Measurements from ENCODE around the gene TMEM132D.

The TMEM132D gene

DNA sequence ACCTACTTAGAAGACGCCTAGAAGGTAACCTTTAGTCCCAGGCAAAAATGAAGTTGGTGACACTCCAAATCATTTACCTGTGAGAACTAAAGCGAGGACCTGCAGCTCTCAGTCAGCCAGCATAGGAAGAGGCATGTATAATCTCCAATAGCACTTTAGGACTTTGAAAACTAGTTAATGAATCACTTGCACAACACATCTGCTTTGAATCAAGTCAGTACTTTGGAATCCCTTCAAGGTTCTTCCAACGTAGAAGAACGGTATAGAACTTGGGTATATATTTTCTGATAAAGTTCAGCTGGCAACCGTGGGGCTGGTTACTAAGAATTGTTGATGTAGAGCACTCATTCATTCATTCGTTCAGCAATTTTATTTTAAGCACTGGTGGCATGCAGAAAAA, 251.9 kb downstream of the TMEM132D start:
- no peak for DNase-seq

DNA sequence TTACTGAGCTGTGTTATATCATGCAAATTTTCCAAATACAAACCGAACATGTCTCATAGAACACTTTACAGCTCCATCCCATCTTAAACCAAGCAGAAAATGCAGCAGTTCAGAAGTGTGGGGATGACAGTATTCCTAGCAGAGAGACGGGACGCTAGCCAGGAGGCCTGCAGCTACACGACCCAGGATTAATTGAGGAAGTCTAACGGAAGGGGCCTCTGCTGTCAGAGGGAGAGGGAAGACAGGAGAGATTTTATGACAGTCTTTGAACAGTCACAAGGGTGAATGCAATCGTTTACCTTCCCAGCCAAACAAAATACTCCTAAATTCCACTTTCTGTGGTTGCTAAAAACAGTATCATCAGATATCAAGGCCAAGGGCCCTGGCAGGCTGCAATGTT, 261.9 kb downstream of the TMEM132D start:
- no peak for DNase-seq

DNA sequence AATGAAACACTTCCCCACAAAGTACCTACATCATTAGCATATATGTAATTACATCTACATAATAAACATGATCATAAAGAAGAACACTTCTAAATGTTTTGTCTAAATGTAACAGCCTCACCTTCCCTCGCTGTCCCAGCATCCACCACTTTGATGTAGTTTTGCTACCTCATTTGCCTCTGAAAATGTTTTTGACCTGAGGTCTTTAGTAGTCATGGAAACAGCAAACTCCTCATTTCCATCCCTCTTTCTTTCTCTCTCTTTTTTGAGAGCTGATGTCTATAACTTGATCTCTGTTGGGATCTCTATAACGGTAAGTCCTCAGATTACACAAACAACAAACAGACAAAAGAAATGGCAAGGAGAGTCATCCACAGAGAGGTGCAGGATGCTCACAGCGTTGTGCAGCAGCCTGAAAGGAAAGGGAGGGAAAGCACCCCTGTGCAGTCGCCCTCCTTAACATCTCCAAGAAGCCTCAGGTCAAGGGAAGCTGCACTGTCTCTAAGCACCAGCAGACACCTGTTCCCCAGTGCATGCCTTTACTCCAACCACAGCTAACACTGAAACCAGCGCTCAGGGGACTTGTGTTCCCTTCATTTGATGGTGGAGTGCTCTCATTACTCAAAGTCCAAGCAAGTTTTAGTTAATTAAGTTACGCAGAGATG, 268.7 kb downstream of the TMEM132D start:
- DNase-seq = no peak

DNA sequence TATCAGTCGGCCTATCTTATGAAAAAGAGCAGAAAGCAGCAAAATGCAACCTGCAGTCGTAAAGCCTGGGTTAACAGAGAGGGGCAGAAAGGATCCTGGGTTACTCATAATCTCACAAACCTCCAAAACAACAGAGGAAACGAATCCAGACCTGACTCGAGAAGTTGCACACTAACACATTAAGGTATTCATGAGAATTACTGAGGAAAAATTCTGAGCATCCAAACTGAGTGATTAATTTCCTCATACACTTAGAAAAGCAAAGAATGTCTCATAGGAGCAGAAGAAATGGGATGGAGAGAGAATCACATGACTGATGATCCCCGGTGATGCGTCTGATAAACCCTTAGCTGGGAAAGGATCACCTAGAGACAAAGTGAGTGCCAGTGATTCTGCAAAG, 272.5 kb downstream of the TMEM132D start:
- no peak for DNase-seq

DNA sequence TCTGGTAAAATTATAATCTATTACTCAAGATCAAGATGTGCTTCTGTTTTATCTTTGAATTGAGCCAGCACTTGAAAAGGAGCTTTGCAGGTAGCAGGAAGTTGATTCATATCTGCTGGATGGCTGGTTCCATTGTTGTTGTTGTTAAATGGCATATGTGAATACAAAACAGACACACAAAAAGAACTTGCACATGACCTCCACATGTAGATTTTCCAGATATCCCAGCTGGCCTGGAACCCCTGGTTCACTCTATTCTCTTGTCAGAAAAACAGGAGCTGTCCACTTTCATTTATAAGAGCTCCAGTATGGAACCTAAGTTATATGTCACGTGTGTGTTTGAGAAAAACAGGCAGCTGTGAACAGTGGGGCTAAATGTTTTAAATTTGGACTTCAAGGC, 273.9 kb downstream of the TMEM132D start:
- DNase-seq = no peak

DNA sequence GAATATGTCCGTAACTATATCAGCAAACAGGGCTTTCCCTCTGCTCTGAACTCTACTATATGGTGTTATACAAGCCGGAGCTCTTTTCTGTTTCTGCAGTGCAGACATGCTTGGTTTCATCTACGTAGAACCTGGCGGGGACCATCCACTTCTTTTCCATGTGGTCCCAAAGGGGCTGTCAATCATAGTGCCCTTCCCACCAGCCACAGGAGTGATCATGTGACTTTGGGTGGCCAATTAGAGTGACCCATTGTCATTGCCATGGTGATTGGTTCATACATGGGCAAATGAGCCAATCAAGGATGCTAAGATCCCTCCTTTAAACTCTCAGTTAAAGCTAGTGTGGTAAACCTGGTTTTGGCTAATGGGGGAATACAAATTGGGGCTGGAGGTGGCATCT, 281.3 kb downstream of the TMEM132D start:
- no peak for DNase-seq

DNA sequence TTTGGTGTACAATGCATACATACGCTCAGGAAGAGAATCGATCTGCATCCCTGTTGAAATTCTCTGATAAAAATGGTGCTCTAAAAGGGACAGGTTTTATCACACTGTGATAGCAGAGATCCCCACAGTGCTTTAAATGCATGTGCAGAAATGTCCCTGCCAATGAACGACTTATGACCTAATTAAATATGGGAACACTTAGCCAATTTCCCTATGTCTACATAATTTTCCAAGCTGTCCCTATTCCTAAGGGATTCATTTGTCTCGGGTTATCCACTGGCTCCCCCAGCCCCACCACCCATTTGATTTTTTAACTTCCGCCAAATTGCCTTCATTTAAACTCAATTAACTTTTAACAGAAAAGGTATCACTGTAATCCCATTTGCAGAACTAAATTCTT, 284.6 kb downstream of the TMEM132D start:
- DNase-seq = no peak

DNA sequence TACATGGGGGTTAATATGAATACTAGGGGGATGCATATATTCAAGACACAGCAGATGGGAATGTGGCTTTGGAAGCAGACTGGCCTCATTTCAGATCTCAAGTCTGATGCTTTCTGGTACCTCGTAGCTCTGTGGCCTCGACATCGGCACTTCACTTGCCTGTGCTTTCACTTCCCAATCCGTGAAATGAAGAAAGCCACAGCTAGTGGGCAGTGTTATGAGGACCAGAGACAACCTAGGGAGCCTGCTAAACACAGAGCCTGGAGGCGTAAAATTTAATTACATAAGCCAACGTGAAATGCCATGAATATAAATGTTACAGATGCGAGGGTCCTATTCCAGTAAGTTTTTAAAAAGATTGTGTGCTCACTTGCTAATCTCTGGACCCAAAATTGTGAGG, 286.0 kb downstream of the TMEM132D start:
- DNase-seq = no peak

DNA sequence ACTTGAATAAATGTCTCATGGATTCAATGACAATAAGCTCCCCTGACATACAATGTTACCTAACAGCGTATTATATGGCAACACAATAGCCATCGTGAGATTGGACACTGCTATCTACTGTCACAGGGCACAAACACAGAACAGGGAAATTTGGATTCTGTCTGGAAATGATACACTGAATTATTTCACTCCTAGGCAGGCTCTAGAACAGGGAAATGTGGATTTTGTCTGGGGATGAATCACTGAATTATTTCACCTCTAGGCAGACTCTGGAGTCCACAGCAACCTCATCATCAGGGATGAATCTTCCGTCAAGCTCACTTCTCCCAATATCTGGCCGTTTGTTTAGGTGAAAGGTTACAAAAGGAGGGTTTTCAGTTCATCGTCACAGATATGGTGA, 288.8 kb downstream of the TMEM132D start:
- DNase-seq = no peak

DNA sequence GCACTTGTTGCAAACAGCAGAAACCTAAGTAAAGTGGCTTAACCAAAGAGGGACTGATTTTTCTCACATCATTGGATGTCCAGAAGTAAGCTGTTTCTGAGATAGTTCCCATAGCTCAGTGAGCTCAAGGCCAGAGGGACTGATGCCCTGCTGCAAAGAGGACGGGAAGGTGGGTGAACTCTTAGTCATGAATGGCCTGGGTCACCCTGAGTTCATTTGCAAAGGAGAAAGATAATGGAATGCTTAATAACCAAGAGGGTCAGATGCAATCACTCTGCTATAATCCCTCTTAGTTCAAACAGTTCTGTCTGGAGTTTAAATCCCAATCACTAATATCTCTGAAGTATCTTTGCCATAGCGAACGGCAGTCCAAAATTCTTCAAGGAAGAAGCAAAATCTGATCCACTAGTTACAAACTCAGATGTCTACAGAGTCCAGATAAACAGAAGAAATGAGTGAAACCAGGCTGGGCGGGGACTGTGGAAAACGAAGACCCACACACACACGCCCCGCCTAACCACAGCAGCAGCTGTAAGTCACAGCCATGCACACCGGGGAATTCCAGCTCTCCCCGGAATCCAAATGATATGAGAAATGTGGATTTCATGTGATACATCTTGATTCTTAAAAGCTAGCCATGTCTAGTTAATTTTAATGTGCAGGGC, 289.5 kb downstream of the TMEM132D start:
- no peak for DNase-seq

DNA sequence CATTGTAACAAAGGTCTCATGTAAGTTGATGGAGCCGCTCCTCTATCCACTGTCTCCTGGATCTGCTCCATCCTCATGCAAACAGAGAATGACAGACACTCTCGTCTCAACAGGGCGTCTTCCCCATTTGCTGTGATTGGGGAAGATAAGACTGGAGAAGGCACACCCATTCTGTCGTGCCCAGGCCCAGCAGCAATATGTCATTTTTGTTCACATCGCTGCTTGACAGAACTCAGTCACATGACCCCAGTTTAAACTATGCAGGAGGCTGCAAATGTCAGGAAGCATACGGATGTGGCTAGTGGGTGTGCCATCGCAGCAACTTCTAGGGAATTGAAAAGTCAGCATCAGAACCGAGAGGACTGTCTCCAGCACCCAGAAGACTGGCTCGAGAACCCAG, 290.5 kb downstream of the TMEM132D start:
- DNase-seq = peak; percentile 23

DNA sequence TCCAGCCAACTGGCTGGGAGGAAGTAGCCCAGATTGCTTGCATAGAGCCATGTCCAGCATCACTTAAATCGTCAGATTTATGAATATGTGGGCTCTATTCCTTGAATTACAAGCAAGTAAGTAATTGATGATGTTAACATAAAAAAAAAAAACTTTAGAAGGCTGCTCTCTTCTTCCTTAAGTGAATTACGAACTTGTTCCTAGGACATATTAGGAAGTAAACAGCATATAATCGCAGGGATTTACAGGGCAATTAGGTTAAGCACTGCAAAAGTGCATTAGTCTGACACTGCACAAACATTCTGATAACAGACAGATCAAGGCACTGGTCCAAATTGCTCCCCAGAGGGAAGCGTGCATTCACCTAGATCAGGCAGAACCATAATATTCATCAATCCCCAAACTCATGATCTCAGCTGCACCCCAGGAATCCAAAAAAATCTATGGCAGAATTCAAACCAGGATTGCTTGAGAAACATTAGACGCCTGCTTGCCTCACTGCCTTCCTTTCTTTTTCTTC, 293.2 kb downstream of the TMEM132D start:
- no peak for DNase-seq

DNA sequence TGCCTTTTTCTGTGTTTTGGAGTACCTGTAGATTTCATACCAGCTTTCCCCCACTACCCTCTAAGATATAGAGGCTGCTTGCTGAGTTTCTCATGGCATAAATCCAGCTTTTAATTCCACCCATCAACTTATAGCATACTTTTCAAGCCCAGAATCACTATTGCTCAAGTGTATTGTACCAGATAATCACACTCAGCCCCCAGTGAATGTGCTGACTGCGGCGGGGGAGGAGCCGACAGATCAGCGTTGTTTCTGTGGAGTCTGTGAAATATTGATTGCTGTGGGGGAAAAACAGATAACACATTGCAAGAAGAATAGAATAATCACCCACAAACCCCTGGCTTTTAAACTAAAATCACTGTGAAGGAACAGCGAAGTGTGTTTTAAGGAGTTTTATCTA, 296.1 kb downstream of the TMEM132D start:
- DNase-seq = no peak

DNA sequence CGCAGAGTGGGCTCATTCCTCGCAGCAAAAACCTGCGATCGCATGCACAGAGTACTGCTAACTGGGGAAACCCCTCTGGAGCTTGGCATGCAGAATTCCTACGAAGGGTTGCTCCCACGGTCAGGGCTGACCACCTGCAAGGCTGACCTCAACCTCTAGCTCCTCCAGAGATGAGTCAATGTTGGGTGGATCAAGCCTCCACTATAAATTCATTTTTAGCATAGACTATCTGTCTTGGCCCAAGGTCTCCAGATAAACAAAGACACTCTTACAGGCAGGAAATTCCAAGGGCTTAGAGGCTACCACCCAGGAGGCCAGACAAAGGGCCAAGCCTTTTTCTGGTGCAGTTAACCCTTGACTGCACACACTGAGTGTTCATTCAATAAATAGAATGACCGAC, 296.5 kb downstream of the TMEM132D start:
- no peak for DNase-seq

DNA sequence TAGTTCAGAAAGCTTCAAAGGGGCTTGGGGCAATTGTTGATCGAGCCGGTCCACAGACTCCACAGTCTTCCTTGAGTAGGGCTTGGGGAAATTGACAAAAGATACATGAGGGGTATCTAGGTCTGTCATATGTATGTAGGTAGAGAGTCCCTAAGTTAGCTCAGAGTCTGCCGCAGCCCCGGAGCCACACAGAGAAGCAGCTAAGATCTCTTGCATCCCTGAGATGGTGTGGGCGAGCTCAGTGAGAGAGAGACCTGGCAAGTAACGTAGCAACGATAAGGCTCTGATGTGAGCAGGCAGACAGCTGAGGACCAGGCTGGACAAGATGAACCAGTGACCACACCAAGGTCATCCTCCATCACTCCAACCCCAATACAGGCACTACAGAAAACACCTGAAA, 297.6 kb downstream of the TMEM132D start:
- no peak for DNase-seq

DNA sequence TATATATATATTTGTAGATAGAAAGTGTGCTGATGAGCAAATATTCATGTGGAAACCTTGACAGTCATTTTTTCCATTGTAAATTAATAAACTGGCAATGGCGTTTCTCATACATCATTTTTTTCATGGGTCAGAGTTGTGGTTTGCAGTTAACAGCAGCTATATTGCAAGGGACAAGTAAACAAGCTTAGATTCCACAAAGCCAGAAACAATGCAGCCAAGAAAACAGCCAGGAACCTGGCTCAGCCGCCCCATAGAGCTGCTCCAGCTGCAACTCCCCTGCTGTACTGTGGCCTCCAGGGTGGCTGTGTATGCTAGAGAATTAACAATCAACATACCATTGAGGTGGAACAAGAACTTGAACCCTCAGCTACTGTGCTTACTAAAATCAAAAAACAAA, 298.2 kb downstream of the TMEM132D start:
- DNase-seq = no peak

DNA sequence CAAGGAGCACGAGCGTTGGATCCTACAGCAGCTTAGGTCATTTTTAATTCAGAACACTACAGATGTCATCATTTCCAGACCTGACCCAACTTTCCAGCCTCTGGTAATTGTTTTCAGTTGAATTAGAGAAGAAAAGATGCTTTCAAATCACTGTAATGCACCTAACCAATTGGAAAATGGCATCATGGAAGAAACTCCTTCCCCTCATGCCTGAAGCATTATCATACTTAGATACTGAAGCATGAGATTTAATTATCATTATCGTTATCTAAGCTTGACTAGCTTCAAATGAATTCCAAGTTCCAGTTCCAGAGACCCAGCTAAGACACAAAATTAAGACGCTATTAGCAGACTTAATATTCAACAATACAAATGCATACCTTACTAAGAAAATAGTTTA, 299.3 kb downstream of the TMEM132D start:
- no peak for DNase-seq

DNA sequence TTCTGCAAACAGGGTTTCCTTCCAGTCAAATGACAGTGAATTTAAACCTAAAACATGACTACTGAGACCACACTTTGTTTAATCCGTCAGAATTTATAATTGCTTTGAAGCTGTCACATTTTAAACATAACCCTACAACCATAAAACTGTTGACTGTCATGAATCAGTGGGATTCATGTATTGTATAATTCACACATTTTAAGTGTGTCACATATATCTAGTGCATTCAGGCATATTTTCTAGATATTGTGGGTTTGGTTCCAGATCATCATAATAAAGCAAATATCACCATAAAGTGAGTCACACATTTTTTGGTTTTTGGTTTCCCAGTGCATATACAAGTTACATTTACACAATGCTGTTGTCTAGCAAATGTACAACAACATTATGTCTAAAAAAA, 304.4 kb downstream of the TMEM132D start:
- no peak for DNase-seq

DNA sequence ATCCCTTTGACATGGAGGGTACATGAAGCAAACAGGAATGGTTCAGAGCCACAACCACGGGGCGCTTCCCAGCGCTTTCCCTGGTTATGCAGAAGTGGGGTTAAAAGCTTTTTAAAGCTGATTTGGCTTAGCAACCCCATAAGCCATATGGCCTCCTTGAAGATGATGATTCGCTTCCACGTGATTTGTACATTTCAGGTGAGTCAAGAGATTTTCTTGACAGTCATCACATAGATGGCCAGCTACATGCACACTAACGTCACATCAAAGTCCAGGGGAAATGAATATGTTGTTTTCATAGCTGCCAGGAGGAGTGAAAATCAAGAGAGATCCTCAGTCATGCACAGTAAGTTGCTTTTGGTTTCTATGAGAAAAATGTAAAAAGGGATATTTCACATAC, 309.7 kb downstream of the TMEM132D start:
- DNase-seq = no peak

DNA sequence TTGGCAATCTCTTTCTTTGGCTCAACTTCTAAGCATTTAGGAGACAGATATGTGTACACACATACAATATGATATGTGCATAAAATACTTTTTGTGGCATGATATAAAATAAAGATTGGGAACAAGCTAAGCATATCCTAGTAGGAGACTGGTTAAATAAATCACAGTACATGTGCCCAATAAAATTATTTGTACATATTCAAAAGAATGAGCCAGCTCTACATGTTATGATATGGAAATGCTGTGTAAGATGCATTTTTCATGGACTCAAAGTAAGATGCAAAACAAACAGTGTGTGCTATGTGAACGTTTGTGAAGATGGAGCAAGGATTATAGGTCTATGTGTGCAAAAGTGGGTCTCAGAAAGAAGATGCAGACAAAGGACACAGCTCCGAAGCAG, 311.4 kb downstream of the TMEM132D start:
- DNase-seq = no peak

DNA sequence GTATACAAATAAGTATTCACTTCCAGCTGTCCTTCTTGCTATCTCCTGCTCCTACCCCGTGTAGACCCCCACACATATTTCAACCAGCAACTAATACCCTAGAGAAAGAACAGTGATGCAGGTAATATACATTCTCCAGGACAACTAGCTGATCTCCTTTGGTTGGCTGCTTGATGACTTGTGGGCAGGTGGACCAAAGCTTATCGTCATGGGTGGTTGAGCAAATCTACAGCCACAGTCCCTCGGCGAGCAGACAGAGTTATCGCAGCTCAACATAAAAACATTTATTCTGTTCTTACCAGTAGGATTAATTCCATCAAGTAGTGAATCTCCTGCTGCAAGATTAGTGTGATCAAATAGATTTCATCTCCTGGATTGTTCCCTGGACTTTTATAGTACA, 314.3 kb downstream of the TMEM132D start:
- no peak for DNase-seq

DNA sequence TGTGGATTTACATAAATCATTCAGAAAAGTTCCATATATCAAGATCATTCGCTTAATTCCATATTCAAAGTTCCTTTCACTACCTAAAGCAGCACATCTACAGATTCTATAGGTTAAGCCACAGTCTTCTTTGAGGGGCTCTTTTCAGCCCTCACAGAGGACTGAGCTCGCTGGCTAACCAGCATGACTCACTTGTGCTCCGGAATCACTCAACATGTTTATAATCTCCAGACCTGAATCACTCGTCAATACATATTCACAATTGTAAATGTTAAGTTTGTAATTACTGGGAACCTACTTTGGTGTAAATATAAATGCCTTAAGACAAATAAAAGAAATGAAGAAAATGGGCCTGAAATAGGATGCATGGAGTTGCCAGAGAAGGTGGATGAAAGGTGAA, 315.7 kb downstream of the TMEM132D start:
- DNase-seq = no peak

DNA sequence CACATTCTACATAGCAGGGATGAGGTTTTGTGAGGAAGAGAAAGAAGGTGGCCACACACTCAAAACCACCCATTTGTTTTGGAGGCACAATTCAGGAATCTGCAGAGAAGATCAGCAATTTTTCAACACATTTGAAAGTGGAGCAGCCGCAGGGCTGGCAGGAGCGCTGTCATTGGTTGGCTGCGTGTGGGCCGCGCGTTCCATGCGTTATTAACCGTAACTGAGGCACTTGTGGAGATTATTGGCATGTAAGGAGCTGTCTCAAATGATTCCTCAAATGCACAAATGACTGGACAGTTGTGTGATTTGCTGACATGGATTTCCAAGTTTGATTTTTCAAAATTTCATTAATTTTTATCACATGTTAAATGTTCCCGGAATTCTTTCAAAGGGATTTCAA, 318.5 kb downstream of the TMEM132D start:
- DNase-seq = no peak

DNA sequence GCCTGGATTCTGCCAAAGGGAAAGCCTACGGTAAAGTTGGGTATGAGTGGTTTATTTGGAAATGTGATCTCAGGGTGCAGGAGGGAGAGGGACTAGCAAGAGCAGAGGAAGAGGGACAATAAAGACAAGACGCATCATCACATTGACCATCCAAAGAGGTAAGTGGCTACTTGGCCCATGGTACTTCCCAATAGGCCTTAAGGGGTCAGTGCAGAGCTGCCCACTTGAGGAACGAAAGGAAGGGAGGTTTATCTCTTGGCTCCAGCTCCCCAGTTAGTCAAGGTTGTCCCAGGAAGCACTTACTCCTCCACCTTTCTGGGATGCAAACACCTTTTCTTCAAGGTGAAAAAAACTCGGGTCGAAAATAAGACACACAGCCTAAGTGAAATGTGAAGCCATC, 323.9 kb downstream of the TMEM132D start:
- DNase-seq = no peak

DNA sequence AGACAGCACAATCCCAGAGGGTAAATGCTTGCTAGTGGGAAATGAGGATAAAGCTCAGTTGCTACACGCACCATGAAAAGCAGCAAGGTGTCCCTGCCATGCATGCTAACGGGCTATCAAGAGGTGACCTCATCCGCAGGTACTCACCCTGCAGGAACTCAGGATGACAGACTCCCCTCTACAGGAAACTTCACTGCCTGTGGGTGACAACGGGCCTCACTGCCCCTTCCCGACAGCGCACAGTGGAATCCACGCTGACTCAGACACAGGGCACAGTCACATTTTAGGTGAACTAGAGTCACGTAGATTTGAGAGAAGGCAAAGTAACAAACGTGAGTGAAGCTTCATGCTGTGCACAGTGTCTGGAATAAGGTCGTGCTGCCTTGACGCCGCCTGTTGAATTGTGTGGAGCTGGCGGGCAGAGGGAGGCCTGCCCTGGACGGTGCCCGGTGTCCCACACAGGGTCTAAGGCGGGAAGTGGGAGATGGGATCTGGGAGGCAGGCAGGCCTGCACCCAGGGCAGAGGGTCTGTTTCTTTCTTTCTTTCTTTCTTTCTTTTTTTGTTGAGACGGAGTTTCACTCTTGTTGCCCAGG, 331.8 kb downstream of the TMEM132D start:
- no peak for DNase-seq
